ENCODE results near the gene GRK3. TPM values are rescaled to one million over a fixed set of nuclear protein-coding genes. Genes with fewer than 3 reads are reported as not detected.

GRK3 gene
- total RNA-seq, 1 donor from 2014 or later, result 62.9 TPM

GRCh38 chr22:25627271-25627852, 62.9 kb downstream of the GRK3 start:
- DNase-seq, result no peak

DNA sequence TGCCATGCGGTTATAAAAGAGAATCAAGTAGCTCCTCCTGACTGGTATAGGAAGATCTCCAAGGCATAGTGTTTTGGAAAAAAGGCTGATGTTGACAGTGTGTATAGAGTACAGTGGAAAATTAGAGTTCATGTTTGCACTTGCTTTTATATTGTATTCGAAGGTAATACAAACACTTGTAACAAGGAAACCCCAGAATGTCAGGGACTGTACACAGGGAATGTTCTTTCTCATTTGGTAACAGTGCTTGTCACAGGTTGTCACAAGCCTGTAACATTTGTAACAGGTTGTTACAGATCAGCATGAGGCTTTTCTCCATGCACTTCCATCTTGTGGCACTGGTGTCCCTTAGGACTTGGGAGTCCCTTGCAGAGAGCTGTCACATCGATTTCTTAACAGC, 64.0 kb downstream of the GRK3 start:
- no peak for DNase-seq

DNA sequence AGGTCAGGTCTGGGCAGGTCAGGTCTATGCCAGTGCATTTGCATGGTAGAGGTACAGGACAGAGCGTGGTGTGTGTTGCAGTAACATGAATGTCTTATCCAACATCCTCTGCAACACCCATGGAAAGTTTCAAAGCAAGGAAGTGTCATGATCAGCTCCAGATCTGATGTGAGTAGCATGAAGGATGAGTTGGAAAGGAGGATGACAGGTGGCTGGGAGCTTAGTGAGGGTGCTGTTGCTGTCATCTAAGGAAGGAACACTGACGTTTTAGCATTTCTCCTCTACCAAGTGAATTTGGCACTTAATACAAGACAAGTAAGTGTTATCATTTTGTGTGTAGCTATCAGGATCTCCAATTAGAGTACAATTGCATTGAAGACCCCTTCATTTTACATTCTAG, 65.1 kb downstream of the GRK3 start:
- DNase-seq, result no peak

DNA sequence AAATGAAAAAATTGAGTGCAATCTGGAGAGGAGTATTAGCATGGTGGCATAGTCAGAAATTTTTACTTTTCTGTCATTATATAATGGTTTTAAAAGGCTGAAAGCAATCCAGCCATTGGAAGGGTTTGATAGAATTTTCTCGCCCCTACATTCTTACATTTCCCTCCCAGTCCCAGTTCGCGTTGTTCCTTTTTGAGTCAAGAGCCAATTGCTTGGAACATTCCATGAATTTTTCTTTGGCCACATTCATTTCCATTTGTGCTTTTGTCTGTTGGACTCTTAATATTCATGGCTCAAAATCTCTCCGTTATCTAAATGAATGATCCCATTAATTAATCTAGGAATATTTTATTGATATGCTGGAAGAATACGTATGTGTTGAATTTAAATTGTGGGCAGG, 66.0 kb downstream of the GRK3 start:
- no peak for DNase-seq

- no peak for DNase-seq
Measured at GRCh38 chr22:25636323-25636722, 71.8 kb downstream of the GRK3 start.

GRCh38 chr22:25637032-25637431, 72.6 kb downstream of the GRK3 start:
- DNase-seq, result no peak

- DNase-seq, result no peak
Measured at GRCh38 chr22:25637672-25638071, 73.2 kb downstream of the GRK3 start.

DNA sequence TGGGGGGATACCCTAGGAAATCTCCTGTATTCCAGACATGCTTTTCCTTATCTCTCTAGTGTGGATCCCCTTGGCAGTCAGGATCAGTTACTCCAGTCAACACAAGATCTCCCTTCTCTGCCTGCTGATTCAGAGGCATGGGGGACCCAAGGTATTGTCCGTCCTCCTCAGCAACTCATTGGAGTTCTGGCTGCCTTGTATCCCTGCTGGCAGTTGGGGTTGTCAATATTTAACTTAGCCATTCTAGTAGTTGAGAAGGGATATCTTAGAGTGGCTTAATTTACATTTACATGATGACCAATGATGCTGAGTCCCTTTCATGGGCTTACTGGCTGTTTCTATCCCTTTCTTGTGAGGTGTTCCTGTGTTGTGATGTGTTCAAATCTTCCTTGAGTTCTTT, 74.2 kb downstream of the GRK3 start:
- no peak for DNase-seq

- no peak for DNase-seq
Measured at GRCh38 chr22:25641650-25642049, 77.2 kb downstream of the GRK3 start.

DNA sequence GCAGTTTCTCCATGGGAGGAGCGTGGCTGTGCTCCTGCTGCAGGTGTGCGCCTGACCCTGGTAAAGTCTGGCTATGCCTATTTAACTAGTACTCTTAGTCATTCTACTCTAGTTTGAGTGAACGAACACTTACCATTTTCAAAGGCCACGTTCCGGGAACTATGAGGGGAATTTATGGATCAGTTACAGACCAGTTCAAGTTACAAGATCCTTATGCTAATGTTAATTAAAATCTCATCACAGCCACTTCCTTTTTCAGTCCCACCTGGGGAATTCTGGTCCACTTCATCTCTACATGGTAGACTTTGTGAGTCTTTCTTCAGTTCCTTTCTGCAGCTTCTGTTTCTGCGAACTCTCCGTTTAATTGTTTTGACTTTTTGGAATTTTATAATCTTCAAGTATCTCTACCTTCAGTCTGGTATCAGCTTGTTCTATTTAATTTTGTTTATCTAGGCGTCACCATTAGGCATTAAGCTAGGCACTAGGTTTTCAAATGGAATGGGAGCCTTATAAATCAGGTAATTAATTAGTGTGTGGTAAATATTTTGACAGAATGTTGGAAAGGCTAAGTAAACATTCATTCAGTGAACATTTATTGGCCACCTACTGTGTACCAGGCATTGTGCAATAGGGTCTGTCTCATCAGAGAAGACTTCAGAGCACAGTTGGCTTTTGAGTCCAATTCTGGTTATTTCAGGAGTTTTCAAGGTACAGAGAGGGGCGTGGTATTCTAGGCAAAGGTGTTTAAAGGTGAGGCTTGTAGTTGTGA, 78.9 kb downstream of the GRK3 start:
- no peak for DNase-seq

GRCh38 chr22:25644122-25644521, 79.6 kb downstream of the GRK3 start:
- no peak for DNase-seq

DNA sequence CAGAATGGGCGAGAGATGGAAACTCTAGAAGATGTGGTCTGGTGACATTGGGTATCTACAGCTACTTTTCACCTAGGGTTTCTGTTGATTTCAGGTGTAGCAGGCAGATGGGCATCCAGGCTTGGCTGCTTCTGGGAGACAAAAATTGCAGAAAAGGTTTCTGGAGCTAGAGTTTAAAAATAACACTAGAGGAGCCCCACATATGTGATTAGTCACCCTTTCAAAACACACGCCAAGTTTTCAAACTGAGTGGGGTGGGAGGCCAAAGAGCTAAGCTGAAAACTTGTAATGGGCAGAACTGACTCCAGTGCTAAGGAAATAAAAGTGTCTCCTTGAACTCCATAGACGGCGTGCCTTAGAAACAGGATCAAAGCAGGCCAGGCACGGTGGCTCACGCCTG, 80.8 kb downstream of the GRK3 start:
- no peak for DNase-seq

GRCh38 chr22:25645964-25646363, 81.5 kb downstream of the GRK3 start:
- DNase-seq, result no peak

DNA sequence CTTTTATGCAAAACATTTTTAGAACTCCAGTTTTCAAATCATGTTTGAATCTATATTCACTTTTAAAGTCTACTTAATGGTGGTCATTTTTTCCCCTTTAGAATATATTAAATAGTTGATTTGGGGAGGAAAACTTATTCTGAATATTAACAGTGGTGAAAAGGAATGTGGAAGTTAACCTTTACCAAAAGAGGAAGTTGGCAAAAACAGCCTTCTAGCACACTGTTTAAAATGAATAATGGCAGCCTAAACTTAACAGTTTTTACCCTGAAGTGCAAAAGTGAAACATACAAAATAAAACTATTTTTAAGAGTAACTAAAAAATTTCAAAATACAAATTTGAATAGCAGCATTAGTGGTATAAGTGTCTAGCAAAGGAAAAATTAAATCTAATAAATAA, 86.4 kb downstream of the GRK3 start:
- DNase-seq, result no peak

DNA sequence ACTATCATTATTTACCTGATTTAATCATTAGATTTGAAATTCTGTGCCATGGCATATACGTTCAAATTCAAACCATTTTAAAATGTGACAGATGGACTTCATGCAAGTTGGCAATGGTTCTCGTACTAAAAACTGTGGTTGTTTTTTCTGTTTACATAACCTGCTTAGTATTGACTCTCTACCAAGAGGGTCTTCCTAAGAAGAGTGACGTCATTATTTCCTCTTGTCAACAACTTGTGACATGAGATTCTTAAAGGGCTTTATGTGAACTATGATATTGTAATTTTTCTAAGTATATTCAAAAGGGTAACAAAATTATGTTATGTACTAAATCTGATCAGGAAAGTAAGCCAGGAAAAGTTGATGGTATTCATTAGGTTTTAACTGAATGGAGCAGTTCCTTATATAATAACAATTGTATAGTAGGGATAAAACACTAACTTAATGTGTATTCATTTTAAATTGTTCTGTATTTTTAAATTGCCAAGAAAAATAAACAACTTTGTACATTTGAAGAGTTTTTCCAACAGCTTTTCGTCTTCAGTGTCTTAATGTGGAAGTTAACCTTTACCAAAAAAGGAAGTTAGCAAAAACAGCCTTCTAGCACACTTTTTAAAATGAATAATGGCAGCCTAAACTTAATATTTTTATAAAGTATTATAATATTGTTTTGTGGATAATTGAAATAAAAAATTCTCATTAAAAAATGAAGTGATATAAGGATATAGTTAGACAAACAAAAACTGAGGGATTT, 87.0 kb downstream of the GRK3 start:
- DNase-seq, result no peak

DNA sequence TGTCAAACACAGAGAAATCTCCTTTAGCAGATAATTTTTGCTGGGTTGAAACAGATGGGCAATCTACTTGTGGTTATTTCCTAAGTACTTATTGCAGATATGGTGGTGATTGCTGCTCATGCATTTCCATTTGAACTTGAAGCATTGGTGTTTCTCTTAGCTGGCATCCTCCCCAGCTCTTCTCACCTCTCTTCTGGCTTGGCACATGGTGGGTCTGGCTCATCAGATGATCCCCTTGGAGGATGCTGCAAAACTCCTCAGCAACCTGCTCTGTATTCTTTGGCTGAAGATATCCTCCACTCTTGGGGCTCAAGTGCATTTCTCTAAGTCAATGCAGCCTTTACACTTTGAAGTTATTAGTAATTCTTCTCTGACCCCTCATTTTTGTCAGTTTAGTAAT, 90.2 kb downstream of the GRK3 start:
- no peak for DNase-seq

DNA sequence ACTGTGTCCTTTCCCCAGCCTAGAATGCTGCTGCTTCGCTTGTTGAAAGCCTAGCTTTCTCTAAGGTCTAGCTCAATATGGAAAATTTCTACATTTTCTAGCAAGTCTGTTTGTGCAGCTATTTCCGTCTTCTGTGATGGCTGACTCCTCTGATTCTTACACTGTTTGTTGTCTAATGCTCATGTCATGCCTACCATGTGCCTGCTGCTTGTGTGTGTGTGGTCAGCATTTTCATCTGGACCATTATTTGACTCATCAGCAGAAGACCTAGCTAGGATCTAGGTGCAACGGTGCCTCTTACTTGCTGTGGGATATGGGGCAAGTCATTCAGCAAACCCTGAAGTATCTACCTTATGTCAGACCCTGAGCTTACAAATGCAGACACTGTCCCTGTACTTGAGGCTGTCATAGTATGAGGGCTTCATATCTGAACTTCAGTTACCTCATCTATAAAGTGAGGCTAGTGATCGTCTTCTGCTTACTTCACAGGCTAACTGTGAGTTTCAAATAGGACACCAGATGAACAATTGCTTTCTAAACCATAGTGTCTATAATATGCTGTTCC, 91.0 kb downstream of the GRK3 start:
- no peak for DNase-seq

DNA sequence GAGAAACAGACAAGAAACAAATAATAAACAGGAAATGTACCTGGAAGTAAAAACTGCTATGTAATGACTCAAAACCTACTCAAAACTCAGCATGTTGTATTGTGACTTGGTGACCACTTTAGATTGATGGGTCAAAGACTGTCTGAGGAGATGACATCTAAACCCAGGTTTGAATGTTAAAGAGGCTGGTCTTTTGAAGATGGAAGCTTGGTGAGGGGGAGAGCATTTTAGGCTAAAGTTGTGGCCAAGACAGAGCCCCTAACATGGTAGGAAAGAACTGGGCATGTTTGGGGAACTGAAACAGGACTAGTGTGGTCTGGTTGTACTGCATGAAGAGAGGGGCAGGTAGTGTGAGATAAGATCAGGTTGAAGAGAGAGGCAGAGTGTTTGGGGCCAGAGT, 92.2 kb downstream of the GRK3 start:
- DNase-seq, result no peak

DNA sequence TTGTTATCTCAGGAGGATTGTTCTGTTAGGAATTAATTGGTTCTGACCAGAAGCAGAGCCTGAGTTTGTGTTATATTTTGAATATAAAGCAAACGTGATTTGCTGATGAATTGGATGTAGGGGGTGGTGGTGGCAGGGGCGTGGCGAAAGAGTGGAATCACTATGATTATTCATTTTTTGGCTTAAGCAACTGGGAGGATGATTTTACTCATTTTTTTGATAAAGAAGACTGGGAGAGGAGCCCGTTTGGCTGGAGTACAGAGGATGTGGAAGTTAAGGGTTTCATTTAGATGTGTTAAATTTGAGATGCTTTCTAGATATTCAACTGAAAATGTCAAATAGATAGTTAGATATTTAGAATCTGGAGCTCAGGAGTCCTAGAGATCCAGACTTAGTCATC, 94.2 kb downstream of the GRK3 start:
- no peak for DNase-seq

- DNase-seq, result no peak
Measured at GRCh38 chr22:25659413-25659812, 94.9 kb downstream of the GRK3 start.

DNA sequence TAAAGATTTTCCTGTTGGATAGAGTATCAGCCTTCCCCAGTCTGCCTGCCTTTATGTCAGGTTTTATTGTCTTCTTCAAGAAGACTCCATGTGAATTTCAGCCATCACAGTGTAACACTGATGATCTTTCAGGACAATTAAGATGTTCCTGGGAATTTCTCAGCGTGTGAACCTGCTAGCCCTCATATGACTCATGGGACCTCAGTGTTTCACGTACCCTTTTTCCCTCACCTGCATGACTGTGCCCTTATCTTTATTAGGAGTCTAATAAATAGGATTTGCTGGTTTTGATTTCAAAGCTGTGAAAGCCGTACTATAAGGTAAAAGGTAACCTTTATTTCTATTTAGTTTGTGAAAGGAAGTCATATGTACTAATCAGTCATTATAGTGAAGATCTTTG, 95.9 kb downstream of the GRK3 start:
- no peak for DNase-seq

GRCh38 chr22:25661073-25661472, 96.6 kb downstream of the GRK3 start:
- no peak for DNase-seq

DNA sequence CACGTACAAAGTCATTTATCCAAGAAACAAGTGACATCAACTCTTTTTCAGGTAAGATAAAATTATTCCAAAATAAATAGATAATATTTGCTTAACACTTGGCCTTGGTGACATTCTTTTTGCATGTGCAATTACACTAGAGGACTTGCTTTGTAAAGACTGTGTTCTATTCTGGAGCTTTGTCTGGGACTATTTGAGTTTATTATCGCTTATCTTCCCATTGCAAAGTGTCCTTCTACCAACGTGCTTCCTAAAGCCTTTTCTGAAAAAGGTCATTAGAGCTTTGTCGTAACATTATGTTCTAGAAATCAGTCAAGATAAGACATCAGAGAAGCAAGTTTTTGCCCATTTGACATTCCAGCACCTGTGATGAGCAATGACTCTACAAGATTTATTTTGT, 99.2 kb downstream of the GRK3 start:
- no peak for DNase-seq
